MCF 10A (cell line): ENCODE results near the gene HCN2. TPM values are rescaled to one million over a fixed set of nuclear protein-coding genes. Genes with fewer than 3 reads are reported as not detected.

Experiments used
- BruUV-seq: library from RNA; stranded (reverse); fragments of 400-500 nt; replicated peaks from 2 replicates; lab custom pipeline; 2021; lab: Mats Ljungman, UMichigan
- CTCF ChIA-PET: fragments of 300-600 bp; sonication (Branson Sonifier 250); formaldehyde crosslinking; extraction: SDS; loops from one replicate; lab custom pipeline; 2021; ENCODE audit warnings: antibody characterized with exemption, inconsistent platforms; lab: Yijun Ruan, JAX
- POLR2A ChIA-PET: fragments of 300-600, 350-650 bp; sonication (Branson Sonifier 250); formaldehyde crosslinking; extraction: SDS; loops from one replicate; lab custom pipeline; 2020; ENCODE audit warnings: antibody characterized with exemption, inconsistent platforms; lab: Yijun Ruan, JAX
- DNase-seq: peaks from one replicate; pipeline ENCODE4 v3.0.0-alpha.2; 2018; ENCODE audit not compliant: unreplicated experiment
- H3K27ac Mint-ChIP-seq: one replicate; pipeline ENCODE4 v1.8.0; 2022; ENCODE audit warnings: mild to moderate bottlenecking, low read depth, mixed read lengths; ENCODE audit not compliant: unreplicated experiment
- H3K27me3 Mint-ChIP-seq: one replicate; pipeline ENCODE4 v1.8.0; 2022; ENCODE audit warnings: mixed read lengths; ENCODE audit not compliant: insufficient read depth, unreplicated experiment
- H3K36me3 Mint-ChIP-seq: one replicate; pipeline ENCODE4 v1.8.0; 2022; ENCODE audit warnings: mild to moderate bottlenecking, moderate library complexity, mixed read lengths; ENCODE audit not compliant: insufficient read depth, unreplicated experiment
- H3K4me1 Mint-ChIP-seq: one replicate; pipeline ENCODE4 v1.8.0; 2022; ENCODE audit warnings: mixed read lengths; ENCODE audit not compliant: insufficient read depth, unreplicated experiment
- H3K4me3 Mint-ChIP-seq: one replicate; pipeline ENCODE4 v1.8.0; 2022; ENCODE audit warnings: mild to moderate bottlenecking, moderate library complexity, mixed read lengths; ENCODE audit not compliant: unreplicated experiment
- H3K9me3 Mint-ChIP-seq: one replicate; pipeline ENCODE4 v1.8.0; 2022; ENCODE audit warnings: mixed read lengths; ENCODE audit not compliant: unreplicated experiment
- intact Hi-C: fragments of 100-400 bp; cut with micrococcal nuclease; formaldehyde crosslinking; loops from 2 replicates; pipeline ENCODE4 v1.14.1; 2022
- total RNA-seq: library from RNA; stranded (reverse); gene quantifications from 2 replicates; pipeline ENCODE4 v1.2.3, GENCODE V29; 2022
- TF ChIP-seq, protein P1 (sequence below): fragments of 200-600 bp; IDR thresholded peaks from one replicate; pipeline ENCODE4 v1.8.0; 2022; ENCODE audit warnings: antibody characterized with exemption, mild to moderate bottlenecking; ENCODE audit not compliant: unreplicated experiment

HCN2 gene
- total RNA-seq, 1 experiment from 2014 or later, result 0.68 TPM

DNA sequence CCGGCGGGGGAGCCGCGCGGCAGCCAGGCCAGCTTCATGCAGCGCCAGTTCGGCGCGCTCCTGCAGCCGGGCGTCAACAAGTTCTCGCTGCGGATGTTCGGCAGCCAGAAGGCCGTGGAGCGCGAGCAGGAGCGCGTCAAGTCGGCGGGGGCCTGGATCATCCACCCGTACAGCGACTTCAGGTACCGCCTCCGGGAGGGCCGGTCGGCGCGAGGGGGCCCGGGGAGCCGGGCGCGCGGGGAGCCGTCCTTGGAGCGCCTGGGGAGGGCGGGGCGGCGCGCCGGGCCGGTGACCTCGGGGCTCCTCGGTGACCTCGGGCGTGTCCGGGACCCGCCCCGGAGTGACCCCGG is 690 bp downstream of the HCN2 start:
- H3K4me1 Mint-ChIP-seq, result no peaks in the 10 kb centered on the region
- intact Hi-C loops, result no loop called here
- H3K27me3 Mint-ChIP-seq, result no peaks in the 10 kb centered on the region
- CTCF ChIA-PET, result no interaction called here
- TF ChIP-seq, protein P1, sequence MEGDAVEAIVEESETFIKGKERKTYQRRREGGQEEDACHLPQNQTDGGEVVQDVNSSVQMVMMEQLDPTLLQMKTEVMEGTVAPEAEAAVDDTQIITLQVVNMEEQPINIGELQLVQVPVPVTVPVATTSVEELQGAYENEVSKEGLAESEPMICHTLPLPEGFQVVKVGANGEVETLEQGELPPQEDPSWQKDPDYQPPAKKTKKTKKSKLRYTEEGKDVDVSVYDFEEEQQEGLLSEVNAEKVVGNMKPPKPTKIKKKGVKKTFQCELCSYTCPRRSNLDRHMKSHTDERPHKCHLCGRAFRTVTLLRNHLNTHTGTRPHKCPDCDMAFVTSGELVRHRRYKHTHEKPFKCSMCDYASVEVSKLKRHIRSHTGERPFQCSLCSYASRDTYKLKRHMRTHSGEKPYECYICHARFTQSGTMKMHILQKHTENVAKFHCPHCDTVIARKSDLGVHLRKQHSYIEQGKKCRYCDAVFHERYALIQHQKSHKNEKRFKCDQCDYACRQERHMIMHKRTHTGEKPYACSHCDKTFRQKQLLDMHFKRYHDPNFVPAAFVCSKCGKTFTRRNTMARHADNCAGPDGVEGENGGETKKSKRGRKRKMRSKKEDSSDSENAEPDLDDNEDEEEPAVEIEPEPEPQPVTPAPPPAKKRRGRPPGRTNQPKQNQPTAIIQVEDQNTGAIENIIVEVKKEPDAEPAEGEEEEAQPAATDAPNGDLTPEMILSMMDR, result no peak
- BruUV-seq, result no TSS peak
- POLR2A ChIA-PET, result interaction anchor here (0.7 to 0.9 kb wide), 2 partner anchors 14 to 86 kb away, joined by 3 read pairs; no protein-coding TSS in a partner anchor
- no peaks in the 10 kb centered on the region for H3K36me3 Mint-ChIP-seq
- no peaks in the 10 kb centered on the region for H3K9me3 Mint-ChIP-seq
- DNase-seq, result peak; percentile 29
- no peak overlapping the region for H3K4me3 Mint-ChIP-seq
- no peak overlapping the region for H3K27ac Mint-ChIP-seq

DNA sequence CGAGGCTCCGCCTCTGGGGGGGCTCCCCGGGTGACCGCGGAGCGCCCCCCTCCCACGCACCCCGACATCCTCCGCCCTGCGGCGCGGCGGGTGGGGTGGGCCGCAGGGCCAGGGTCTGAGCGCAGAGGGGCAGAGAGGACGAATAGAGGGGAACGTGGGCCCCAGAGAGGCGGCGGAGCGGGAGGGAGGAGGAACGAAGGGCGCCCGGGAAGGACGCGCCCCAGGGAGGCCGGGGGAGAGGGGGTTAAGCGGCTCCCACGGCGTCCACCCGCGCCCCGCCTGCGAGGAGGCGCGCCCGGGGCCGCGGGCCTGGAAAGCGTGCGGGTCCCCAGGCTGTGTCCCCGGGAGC is 1.0 kb downstream of the HCN2 start:
- Mint-ChIP-seq H3K9me3 (no peaks in the 10 kb centered on the region), H3K27me3 (no peaks in the 10 kb centered on the region), H3K36me3 (no peaks in the 10 kb centered on the region), H3K4me3 (no peak overlapping the region), H3K4me1 (no peaks in the 10 kb centered on the region), H3K27ac (no peak overlapping the region)
- ChIA-PET CTCF (no interaction called here), POLR2A (interaction anchor here (0.9 kb wide), 1 partner anchor 15 kb away, joined by 3 read pairs; no protein-coding TSS in a partner anchor)
- no TSS peak for BruUV-seq
- TF ChIP-seq, protein P1, result no peak
- intact Hi-C loops, result no loop called here
- no peak for DNase-seq

DNA sequence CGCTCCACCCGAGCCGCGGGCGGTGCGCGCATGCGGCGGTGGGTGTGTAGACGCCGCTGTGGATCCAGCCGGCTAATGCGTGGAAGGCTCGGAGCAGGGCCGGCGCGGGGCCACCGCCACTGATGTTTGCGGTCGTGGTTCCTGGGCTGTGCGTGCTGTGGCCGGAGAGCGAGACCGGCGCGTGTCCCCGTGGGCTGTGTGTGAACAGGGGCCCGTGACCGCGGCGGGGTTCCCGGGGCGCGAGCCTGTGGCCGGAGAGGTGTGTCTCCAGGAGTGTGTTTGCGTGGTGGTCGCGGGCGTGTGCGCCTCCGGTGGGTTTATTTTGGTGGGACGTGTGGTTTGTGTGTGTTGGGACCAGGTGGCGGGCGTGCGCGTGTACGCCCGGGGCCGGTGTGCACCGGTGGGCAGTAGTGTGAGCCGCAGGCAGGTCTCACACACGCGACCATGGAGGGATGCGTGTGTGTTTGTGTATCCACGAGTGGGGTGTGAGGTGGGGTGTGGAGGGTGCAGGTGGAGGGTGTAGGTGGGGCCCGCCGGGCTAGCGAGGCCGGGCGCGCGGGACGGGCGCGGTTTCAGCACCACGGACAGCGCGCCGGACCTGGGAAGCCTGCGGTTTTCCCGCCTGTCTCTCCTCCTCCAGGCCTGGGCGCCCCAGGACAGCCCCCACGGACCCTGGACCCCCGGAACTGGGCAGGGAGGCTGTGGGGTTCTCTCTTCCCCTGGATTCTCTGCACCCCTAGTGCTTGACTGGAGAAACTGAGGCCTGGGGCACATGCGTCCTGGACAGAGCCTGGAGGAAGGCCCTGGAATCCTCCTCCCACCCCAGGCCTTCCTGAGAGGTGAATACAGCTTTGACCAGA is 1.6 kb downstream of the HCN2 start:
- peak overlapping the region; percentile 54 for H3K4me3 Mint-ChIP-seq
- no TSS peak for BruUV-seq
- no peaks in the 10 kb centered on the region for H3K9me3 Mint-ChIP-seq
- no peaks in the 10 kb centered on the region for H3K4me1 Mint-ChIP-seq
- CTCF ChIA-PET, result no interaction called here
- POLR2A ChIA-PET, result no interaction called here
- intact Hi-C loops, result no loop called here
- DNase-seq, result peak; percentile 50
- H3K36me3 Mint-ChIP-seq, result no peaks in the 10 kb centered on the region
- H3K27me3 Mint-ChIP-seq, result no peaks in the 10 kb centered on the region
- TF ChIP-seq, protein P1, result no peak
- H3K27ac Mint-ChIP-seq, result no peak overlapping the region

DNA sequence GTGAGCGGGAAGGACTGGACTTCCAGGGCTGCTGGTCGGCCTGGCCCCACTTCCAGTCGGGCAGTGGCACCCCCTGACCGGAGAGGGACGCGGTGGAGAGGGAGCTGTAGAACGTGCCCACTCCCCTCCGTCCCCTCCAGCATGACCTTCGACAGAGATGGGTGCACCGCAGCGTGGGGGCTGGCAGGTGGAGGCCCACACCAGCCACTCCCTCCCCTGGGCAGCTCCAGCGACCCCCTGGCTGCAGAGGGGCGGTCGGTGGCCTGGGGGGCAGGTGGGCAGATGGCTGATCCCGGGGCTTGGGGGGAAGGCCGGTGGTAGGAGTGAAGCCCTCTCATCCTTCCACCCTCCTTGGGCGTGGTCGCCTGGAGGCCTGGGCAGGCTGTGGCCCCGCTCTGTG is 2.4 kb downstream of the HCN2 start:
- H3K27ac Mint-ChIP-seq, result no peak overlapping the region
- CTCF ChIA-PET, result no interaction called here
- TF ChIP-seq, protein P1, result no peak
- H3K9me3 Mint-ChIP-seq, result no peaks in the 10 kb centered on the region
- H3K27me3 Mint-ChIP-seq, result no peaks in the 10 kb centered on the region
- DNase-seq, result no peak
- POLR2A ChIA-PET, result no interaction called here
- BruUV-seq, result no TSS peak
- no peaks in the 10 kb centered on the region for H3K36me3 Mint-ChIP-seq
- no peaks in the 10 kb centered on the region for H3K4me1 Mint-ChIP-seq
- intact Hi-C loops, result no loop called here
- no peak overlapping the region for H3K4me3 Mint-ChIP-seq
